Vagina (tissue), 2 donors: Measurements from ENCODE around the gene SEPHS1. TPM values are rescaled to one million over a fixed set of nuclear protein-coding genes. Genes with fewer than 3 reads are reported as not detected.
"Not testable (repeated sequence)": the region's sequence is repeated elsewhere in the genome, so short reads cannot be mapped to it uniquely, and the experiment has no call there.

ENCODE experiments used
- DNase-seq, 2 donors: peaks; one replicate each; pipeline ENCODE4 v3.0.0-alpha.2; 2017; ENCODE audit errors: extremely low spot score in 2 of 2
- H3K27ac ChIP-seq: fragments of 200-600 bp; sonication (generic); one replicate; pipeline ENCODE4 v1.5.1; 2019
- H3K27me3 ChIP-seq: fragments of 200-600 bp; sonication (generic); one replicate; pipeline ENCODE4 v1.5.1; 2019
- H3K36me3 ChIP-seq, 2 donors: fragments of 200-600 bp; sonication (generic); one replicate each; pipeline ENCODE4 v1.5.1; 2017 to 2019
- H3K4me1 ChIP-seq: fragments of 200-600 bp; sonication (generic); one replicate; pipeline ENCODE4 v1.5.1; 2019
- H3K4me3 ChIP-seq, 2 donors: fragments of 200-600 bp; sonication (generic); 1 replicate in 1 of 2; 2 replicates in 1 of 2; pipeline ENCODE4 v1.5.1; 2016 to 2019
- H3K9me3 ChIP-seq: fragments of 200-600 bp; sonication (generic); one replicate; pipeline ENCODE4 v1.5.1; 2019
- POLR2A ChIP-seq, 2 donors: fragments of 450-650 bp; IDR thresholded peaks; one replicate each; pipeline ENCODE4 v1.6.1; 2017; ENCODE audit warnings: antibody characterized with exemption in 2 of 2, mild to moderate bottlenecking in 2 of 2, moderate library complexity in 2 of 2
- POLR2AphosphoS5 ChIP-seq, 2 donors: sonication (generic); formaldehyde crosslinking; IDR thresholded peaks; one replicate each; pipeline ENCODE4 v1.9.0; 2017; ENCODE audit warnings: antibody characterized with exemption in 2 of 2, mild to moderate bottlenecking in 2 of 2, low read depth in 1 of 2; ENCODE audit not compliant: insufficient read depth in 1 of 2
- intact Hi-C: fragments of 100-400 bp; cut with DNase I; formaldehyde crosslinking; loops from one replicate; pipeline ENCODE4 v1.15.1; 2023
- total RNA-seq: library from RNA; depleted of rRNA; stranded (reverse); fragments of >200 nt; gene quantifications from one replicate; pipeline ENCODE4 v1.2.3, GENCODE V29; 2016
- TF ChIP-seq, protein P1 (sequence below), 3 experiments: fragments of 450-650 bp in 2 of 3; fragments of 200-600 bp in 1 of 3; sonication (generic) in 1 of 3; IDR thresholded peaks; one replicate each; pipeline ENCODE4 v1.5.1; 2017 to 2019; ENCODE audit warnings: antibody characterized with exemption in 3 of 3, mild to moderate bottlenecking in 2 of 3, moderate library complexity in 2 of 3

SEPHS1 gene
- total RNA-seq, 1 donor from 2014 or later, result 26.8 TPM

GRCh38 chr10:13331646-13332045 is 16.4 kb downstream of the SEPHS1 start:
- Histone ChIP-seq H3K9me3 (no peaks in the 10 kb centered on the region), H3K4me1 (no peaks in the 10 kb centered on the region), H3K4me3 (no peak overlapping the region), H3K27ac (no peak overlapping the region), H3K27me3 (no peaks in the 10 kb centered on the region), H3K36me3 (peaks cover 5 to 68% of the 10 kb centered on the region in 2 donors)
- TF ChIP-seq, protein P1, sequence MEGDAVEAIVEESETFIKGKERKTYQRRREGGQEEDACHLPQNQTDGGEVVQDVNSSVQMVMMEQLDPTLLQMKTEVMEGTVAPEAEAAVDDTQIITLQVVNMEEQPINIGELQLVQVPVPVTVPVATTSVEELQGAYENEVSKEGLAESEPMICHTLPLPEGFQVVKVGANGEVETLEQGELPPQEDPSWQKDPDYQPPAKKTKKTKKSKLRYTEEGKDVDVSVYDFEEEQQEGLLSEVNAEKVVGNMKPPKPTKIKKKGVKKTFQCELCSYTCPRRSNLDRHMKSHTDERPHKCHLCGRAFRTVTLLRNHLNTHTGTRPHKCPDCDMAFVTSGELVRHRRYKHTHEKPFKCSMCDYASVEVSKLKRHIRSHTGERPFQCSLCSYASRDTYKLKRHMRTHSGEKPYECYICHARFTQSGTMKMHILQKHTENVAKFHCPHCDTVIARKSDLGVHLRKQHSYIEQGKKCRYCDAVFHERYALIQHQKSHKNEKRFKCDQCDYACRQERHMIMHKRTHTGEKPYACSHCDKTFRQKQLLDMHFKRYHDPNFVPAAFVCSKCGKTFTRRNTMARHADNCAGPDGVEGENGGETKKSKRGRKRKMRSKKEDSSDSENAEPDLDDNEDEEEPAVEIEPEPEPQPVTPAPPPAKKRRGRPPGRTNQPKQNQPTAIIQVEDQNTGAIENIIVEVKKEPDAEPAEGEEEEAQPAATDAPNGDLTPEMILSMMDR (IDR thresholded peaks at IDR 0.05), result no peak
- TF ChIP-seq POLR2A (IDR thresholded peaks at IDR 0.05), result no peak
- no peak for DNase-seq
- intact Hi-C loops, result no loop called here

DNA sequence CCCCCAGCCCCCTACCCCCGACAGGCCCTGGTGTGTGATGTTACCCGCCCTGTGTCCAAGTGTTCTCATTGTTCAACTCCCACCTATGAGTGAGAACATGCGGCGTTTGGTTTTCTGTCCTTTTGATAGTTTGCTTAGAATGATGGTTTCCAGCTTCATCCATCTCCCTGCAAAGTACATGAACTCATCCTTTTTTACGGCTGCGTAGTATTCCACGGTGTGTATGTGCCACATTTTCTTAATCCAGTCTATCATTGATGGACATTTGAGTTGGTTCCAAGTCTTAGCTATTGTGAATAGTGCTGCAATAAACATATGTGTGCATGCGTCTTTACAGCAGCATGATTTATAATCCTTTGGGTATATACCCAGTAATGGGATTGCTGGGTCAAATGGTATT is 17.1 kb downstream of the SEPHS1 start:
- H3K9me3 ChIP-seq, H3K27me3 ChIP-seq, intact Hi-C loops, H3K27ac ChIP-seq, H3K4me3 ChIP-seq, H3K4me1 ChIP-seq, DNase-seq: not testable (repeated sequence)
- peaks cover 5 to 75% of the 10 kb centered on the region in 2 donors for H3K36me3 ChIP-seq

- no peak overlapping the region for H3K4me3 ChIP-seq
- peaks cover 5 to 73% of the 10 kb centered on the region in 2 donors for H3K36me3 ChIP-seq
- intact Hi-C loops, result no loop called here
Observed at GRCh38 chr10:13329565-13329964, 18.5 kb downstream of the SEPHS1 start.

DNA sequence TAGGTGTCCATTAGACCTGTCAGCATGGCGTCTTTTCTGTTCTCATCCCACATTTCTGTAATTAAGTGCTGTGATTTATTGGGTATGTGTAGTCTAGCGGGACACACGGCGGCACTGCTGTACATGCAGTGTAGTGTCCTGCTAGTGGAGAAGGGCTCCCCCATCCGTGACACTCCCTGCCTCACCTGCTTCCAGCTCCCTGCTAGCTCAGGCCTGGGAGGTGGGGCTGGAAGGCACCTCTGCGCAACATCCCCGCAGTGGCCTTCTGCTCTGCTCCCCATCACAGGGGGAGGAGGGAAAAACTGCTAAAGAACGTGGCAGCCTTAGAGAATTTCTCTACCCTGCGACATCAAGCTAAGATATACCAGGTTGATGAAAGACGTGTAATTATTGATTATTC is 19.5 kb downstream of the SEPHS1 start:
- H3K9me3 ChIP-seq, result no peaks in the 10 kb centered on the region
- no peak for DNase-seq
- no peaks in the 10 kb centered on the region for H3K27me3 ChIP-seq
- H3K27ac ChIP-seq, result no peak overlapping the region
- peaks cover 3 to 74% of the 10 kb centered on the region in 2 donors for H3K36me3 ChIP-seq
- H3K4me1 ChIP-seq, result no peaks in the 10 kb centered on the region
- H3K4me3 ChIP-seq, result no peak overlapping the region
- intact Hi-C loops, result no loop called here
- TF ChIP-seq POLR2AphosphoS5 (IDR thresholded peaks at IDR 0.05; ENCODE audit: insufficient read depth in 1 of 2, low read depth in 1 of 2) (no peak), POLR2A (IDR thresholded peaks at IDR 0.05) (no peak)
- TF ChIP-seq, protein P1 (IDR thresholded peaks at IDR 0.05), result no peak

More at GRCh38 chr10:13329565-13329964, 18.5 kb downstream of the SEPHS1 start:
- Histone ChIP-seq H3K9me3 (no peaks in the 10 kb centered on the region), H3K27ac (no peak overlapping the region), H3K27me3 (no peaks in the 10 kb centered on the region), H3K4me1 (no peaks in the 10 kb centered on the region)
- TF ChIP-seq, protein P1 (IDR thresholded peaks at IDR 0.05), result no peak
- TF ChIP-seq POLR2A (IDR thresholded peaks at IDR 0.05) (no peak), POLR2AphosphoS5 (IDR thresholded peaks at IDR 0.05; ENCODE audit: insufficient read depth in 1 of 2, low read depth in 1 of 2) (no peak)
- DNase-seq, result no peak

- intact Hi-C loops, result no loop called here
- TF ChIP-seq POLR2A (IDR thresholded peaks at IDR 0.05) (no peak), POLR2AphosphoS5 (IDR thresholded peaks at IDR 0.05; ENCODE audit: insufficient read depth in 1 of 2, low read depth in 1 of 2) (no peak)
- TF ChIP-seq, protein P1 (IDR thresholded peaks at IDR 0.05), result no peak
- Histone ChIP-seq H3K27ac (no peak overlapping the region), H3K36me3 (peaks cover 0 to 71% of the 10 kb centered on the region in 2 donors), H3K9me3 (no peaks in the 10 kb centered on the region), H3K4me3 (no peak overlapping the region), H3K4me1 (no peaks in the 10 kb centered on the region), H3K27me3 (no peaks in the 10 kb centered on the region)
- DNase-seq, result no peak
Observed at GRCh38 chr10:13328126-13328525, 20.0 kb downstream of the SEPHS1 start.

GRCh38 chr10:13327534-13327933 is 20.6 kb downstream of the SEPHS1 start:
- no peaks in the 10 kb centered on the region for H3K4me1 ChIP-seq
- no peaks in the 10 kb centered on the region for H3K27me3 ChIP-seq
- no peaks in the 10 kb centered on the region for H3K9me3 ChIP-seq
- no peak overlapping the region for H3K27ac ChIP-seq
- TF ChIP-seq, protein P1 (IDR thresholded peaks at IDR 0.05), result no peak
- TF ChIP-seq POLR2AphosphoS5 (IDR thresholded peaks at IDR 0.05; ENCODE audit: insufficient read depth in 1 of 2, low read depth in 1 of 2), result no peak
- no peak for TF ChIP-seq POLR2A (IDR thresholded peaks at IDR 0.05)
- H3K4me3 ChIP-seq, result no peak overlapping the region
- H3K36me3 ChIP-seq, result peaks cover 0 to 69% of the 10 kb centered on the region in 2 donors
- intact Hi-C loops, result no loop called here
- no peak for DNase-seq
